Non-pigmented ciliary epithelial cell (primary cell): ENCODE data around the gene NCOA4.
"Not testable (repeated sequence)": the region's sequence is repeated elsewhere in the genome, so short reads cannot be mapped to it uniquely, and the experiment has no call there.

Source experiments
- DNase-seq: peaks from one replicate; pipeline ENCODE4 v3.0.0-alpha.2; 2010; ENCODE audit warnings: low read depth

The NCOA4 gene

DNA sequence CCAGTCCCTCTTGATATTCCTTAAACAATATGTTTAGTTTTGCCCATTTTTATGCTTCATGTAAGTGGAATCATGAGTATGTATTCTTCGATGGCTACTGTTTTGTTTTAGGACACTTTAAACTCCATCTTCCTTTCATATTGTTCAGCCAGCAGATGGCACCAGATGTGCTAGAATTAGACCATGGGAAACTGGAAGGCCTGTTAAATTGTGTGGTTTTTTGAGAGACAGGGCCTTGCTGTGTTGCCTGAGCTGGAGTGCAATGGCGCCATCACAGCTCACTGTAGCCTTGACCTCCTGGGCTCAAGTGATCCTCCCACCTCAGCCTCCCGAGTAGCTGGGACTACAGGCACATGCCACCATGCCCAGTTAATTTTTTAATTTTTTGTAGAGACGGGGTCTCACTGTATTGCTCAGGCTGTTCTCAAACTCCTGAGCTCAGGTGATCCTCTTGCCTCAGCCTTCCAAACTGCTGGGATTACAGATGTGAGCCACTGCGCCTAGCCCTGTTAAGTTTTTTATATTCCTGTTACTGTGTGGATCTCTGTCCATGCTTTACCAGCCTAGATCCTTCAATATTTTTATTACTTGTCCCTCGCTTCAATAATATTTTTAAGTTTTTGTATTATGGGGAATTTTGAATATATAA, 46.8 kb downstream of the NCOA4 start:
- peak; percentile 17 for DNase-seq

DNA sequence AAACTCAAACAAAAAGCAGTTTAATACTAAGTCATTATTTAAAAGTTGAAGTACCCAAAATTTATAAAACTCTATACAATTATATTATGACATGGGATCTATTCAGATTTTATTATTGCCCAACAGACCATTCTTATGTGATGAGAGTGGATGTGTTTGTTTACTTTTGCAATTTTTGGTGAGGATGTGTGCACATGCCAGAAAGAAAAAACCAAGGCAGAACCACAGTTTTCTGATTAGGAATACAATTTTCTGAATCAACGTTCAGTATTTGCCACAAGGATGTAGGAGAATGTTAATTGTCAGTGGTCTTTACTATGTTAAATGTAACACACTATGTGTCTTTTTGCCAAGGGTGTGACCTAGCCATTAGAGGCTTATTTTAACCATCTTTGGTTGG, 49.1 kb downstream of the NCOA4 start:
- not testable (repeated sequence) for DNase-seq

DNA sequence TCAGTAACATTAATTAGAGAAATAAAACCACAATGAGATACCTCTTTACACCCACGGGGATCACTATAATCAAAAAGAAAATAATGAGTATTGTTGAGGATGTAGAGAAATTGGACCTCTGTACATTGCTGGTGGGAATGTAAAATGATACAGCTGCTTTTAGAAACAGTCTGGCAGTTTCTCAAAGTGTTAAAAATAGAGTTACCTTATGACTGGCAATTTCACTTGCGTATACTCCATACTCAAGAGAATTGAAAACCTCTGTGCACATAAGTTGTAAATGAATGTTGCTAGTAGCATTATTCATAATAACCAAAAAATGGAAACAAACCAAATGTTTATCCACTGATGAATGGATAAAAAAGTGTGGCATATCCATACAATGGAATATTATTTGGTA, 51.9 kb downstream of the NCOA4 start:
- DNase-seq, result not testable (repeated sequence)

DNA sequence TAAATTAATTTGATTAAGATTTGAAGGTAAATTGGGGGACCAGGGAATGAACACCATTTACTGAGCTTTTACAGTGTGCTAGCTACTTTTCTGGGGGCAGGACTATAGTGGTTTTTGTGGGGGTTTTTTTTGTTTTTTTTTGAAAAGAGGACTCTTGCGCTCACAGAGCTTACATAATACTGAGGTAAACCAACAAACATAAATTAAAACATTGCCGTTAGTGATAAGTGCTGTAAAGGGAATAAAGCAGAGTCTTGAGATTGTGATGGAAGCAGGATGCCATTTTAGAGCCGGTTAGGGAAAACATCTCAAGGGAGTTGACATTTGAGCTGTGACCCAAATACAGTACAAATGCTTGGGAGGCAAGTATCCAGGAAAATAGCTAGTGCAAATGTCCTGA, 56.4 kb downstream of the NCOA4 start:
- DNase-seq, result not testable (repeated sequence)

DNA sequence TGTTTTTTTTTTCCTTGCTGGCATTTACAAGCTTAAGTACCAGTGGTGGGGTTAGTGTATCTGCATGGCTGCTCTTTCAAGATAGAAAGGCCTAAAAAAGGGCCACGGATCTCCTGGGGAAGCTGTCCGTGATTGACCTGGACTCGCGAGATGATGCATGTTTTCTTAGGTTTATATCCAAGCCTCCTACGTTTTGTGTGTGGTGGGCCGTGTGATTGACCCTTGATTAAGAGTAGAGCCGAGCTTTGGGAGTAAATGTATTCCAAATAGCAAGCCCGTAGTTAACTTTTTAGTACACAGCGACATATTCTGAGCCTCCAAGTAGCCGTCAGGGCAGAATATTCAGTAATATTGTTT, 57.6 kb downstream of the NCOA4 start:
- DNase-seq, result not testable (repeated sequence)

DNA sequence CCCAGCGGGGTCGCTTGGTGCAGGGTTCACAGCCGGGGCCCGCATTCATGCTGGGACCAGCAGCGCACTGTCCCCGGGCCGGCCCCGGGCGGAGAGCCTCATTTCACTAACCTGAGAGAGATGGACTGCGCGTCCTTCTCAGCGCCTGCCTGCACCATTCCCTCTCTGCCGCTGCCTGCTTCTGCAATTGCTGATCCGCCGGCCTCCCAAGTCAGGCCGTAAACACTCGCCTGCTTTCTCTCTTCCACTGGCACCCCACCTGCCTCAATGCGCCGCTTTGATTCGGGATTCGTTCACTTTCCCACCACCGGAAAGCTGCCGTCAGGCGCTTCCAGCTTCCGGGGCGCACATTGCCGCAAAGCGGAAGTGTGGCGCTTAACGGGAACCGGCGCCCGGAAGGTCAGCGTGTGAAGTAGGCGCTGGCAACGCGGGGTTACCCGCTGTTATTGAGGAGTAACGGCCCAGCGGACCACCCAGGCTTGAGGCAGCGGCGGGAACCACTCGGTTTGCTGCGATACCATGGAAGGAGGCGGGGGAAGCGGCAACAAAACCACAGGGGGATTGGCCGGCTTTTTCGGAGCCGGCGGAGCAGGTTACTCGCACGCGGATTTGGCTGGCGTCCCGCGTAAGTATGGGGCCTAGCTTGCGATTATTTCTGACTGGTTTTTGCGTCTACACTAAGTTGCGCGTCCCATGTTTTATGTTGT, 58.2 kb downstream of the NCOA4 start, which contains the start of gene TIMM23:
TIMM23 (plus strand) TSS at position 384 of the 707 bp plus-strand sequence; CDS start at position 520, 136 bp downstream.
- peak; percentile 23 for DNase-seq

DNA sequence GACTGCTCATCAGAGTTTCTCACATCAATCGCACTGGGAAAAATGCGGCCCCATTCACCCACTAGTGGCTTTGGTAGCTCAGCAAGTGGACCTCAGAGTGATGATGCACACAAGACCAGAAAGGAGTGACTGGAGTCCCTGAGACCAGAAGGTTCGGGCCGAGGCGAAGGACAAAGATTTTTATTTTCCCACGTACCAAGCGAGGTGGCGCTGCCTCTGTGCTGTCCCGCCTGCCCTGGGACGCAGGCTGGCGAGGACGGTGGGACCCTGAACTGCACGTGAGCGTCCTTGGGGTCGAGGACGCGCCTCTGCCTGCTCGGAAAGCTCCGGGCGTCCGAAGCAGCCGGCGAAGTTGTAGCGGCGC, 58.7 kb downstream of the NCOA4 start:
- DNase-seq, result not testable (repeated sequence)

DNA sequence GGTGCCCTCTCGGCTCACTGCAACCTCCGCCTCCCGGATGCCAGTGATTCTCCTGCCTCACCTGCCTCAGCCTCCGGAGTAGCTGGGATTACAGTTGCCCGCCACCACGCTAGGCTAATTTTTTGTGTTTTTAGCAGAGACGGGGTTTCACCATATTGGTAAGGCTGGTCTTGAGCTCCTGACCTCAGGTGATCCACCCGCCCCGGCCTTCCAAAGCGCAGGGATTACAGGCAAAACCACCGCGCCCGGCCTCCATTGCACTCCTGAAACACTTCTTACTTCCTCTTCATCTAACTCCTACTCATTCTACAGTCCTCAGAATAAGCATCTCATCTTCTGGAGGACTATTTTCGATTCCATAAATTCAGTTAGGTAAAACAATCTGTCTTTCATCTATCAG, 59.4 kb downstream of the NCOA4 start:
- DNase-seq, result not testable (repeated sequence)

DNA sequence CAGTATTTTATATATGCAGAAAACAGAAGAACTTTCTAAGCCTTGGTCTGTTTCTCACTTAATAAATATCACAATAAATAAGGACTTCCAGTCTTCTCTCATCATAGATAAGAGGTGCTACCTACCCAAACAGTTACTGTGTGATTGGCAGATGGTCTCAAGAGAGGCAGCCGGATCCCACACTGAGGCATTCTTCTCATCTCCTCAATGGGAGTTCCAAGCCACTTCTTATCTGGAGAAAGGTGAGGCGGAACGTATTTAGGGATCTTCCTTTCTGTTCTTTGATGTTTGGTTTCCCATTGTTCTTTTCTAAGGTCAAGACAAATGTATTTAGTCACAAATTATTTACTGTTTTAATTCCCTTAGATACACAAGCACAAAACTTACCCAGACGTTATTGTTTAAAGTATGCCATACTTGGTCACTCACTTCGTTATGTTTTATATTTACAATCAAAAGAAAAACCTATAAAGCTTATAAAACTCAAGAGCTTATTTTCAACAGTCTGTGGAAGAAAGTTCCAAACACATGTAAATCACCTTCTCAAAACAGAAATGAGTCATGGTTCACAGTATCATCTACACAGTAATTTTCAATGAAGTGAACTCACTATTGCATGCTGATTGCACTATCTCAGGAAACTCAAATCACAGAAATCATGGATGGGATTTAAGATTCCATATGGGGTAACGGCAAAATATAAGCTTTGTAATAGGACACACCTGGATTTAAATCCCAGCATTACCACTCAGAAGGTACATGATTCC, 67.6 kb downstream of the NCOA4 start:
- not testable (repeated sequence) for DNase-seq

DNA sequence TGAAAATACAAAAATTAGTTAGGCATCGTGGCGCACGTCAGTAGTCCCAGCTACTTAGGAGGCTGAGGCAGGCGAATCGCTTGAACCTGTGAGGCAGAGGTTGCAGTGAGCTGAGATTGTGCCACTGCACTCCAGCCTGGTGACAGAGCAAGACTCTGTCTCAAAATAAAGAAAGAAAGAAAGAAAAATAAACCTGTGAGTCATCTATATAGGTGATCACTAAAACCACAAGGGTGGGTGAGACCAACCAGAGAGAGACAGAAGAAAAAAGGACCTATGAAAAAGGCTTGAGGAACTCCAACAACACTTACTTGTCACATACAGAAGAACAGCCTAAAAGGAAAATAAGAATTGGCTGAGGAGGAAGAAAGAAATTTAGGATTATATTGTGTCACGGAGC, 72.5 kb downstream of the NCOA4 start:
- not testable (repeated sequence) for DNase-seq

DNA sequence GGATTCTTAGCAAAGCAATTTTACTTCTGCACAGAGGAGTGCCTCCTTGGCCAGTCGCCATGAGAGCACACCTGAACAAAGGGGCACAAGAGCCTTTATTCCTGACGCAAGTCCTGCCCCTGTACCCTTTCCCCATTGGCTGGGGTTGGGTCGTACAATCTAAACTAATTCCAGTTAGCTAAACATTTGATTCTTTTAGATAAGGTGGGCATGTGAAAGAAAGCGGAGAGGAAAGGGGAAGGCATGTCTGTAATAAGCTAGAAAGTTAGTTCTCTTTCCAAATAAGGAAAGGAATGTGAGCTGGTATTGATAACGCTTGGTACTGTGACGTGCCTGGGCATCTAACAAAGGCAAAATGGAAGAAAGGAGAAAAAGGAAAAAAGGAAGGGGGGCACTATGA, 73.8 kb downstream of the NCOA4 start:
- DNase-seq, result not testable (repeated sequence)
